NCI-H510A (cell line): ENCODE results near the gene ADAD2.

ENCODE experiments used
- DNase-seq: peaks from one replicate; lab custom pipeline; 2025; lab: John Stamatoyannopoulos, UW

The ADAD2 gene

DNA sequence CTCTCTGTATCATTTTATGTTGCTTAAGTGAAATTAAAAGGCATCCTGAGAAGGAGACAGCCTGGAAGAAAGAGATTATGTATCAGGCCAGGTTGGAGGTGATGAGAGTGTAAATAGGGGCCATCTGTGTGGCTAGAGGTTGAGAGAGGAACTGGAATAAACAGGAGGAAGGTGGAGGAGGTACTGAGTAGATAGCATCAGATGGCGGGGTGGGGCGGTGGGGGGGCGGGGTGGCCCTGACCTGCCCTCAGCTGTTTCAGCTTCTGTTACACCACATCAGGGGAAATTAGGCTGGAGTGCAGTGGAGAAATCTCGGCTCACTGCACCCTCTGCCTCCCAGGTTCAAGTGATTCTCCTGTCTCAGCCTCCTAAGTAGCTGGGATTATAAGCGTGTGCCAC lies 55.7 kb downstream of the ADAD2 start:
- no peak for DNase-seq
